ENCODE measurements around the gene PRKCI.

GRCh38 chr3:170353485-170353884 is 131.3 kb downstream of the PRKCI start:
- TF ChIP-seq CTCF (IDR thresholded peaks at IDR 0.05; ENCODE audit: poor library complexity, severe bottlenecking), result no peak
- no peak for TF ChIP-seq EP300 (conservative IDR thresholded peaks at IDR 0.05; ENCODE audit: poor library complexity, severe bottlenecking)
- no peak for TF ChIP-seq EZH2 (IDR thresholded peaks at IDR 0.05; ENCODE audit: borderline replicate concordance, insufficient read depth, low read length, poor library complexity, severe bottlenecking)
- TF ChIP-seq REST (IDR thresholded peaks at IDR 0.05; ENCODE audit: borderline replicate concordance), result no peak
- no peak for TF ChIP-seq TAF1 (IDR thresholded peaks at IDR 0.05; ENCODE audit: low read depth)
- TF ChIP-seq POLR2AphosphoS5 (IDR thresholded peaks at IDR 0.05), result no peak
- TF ChIP-seq RAD21 (conservative IDR thresholded peaks at IDR 0.05), result no peak

Data from neural cell (in vitro differentiated cells).